GM20000 (cell line): ENCODE data around the gene IFNA8.
"Not testable (repeated sequence)": the region's sequence is repeated elsewhere in the genome, so short reads cannot be mapped to it uniquely, and the experiment has no call there.

Experiments used
- DNase-seq: peaks from one replicate; pipeline ENCODE4 v3.0.0; 2012; ENCODE audit warnings: low spot score
- TF ChIP-seq, protein P1 (sequence below): IDR thresholded peaks from 2 replicates; pipeline ENCODE4 v1.5.1; 2012; ENCODE audit warnings: mild to moderate bottlenecking, control low read depth; ENCODE audit errors: extremely low read depth, missing control alignments

IFNA8 gene

DNA sequence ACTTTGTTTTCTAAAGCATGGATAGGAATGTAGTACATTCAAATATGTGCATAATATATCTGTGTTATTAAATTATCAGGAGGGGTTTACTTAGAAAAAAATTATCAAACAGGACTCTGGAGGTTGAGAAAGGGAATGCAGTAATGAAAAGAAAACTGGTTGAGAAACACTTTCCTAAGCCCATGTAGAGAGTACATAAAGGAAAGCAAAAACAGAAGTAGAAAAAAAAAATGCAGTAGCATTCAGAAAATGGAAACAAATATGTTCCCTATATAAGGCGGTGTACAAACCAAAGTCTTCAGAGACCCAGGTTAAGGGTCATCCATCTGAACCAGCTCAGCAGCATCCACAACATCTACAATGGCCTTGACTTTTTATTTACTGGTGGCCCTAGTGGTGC lies at the start of gene IFNA8:
IFNA8 (plus strand) TSS at position 301 of the 400 bp plus-strand sequence; CDS start at position 361, 60 bp downstream.
- TF ChIP-seq, protein P1, sequence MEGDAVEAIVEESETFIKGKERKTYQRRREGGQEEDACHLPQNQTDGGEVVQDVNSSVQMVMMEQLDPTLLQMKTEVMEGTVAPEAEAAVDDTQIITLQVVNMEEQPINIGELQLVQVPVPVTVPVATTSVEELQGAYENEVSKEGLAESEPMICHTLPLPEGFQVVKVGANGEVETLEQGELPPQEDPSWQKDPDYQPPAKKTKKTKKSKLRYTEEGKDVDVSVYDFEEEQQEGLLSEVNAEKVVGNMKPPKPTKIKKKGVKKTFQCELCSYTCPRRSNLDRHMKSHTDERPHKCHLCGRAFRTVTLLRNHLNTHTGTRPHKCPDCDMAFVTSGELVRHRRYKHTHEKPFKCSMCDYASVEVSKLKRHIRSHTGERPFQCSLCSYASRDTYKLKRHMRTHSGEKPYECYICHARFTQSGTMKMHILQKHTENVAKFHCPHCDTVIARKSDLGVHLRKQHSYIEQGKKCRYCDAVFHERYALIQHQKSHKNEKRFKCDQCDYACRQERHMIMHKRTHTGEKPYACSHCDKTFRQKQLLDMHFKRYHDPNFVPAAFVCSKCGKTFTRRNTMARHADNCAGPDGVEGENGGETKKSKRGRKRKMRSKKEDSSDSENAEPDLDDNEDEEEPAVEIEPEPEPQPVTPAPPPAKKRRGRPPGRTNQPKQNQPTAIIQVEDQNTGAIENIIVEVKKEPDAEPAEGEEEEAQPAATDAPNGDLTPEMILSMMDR, result no peak
- no peak for DNase-seq

DNA sequence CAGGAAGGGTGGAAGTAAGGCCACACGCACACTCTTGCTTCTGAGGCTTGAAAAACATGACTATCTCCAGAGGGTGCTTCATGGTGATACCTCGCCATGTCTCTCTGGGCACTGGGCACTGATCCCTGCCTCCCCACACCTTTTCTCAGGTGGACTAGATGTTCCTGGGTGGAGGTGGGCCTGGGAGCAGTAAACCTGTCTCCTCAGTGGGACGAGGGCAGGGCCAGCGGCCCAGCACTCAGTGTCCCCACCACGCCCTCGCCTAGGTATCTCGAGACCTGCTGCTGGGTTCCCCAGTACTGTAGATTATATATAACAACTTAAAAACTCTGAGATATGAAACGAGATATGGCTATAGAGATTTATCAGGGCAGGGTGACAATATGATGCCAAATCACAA lies 46.6 kb upstream of the IFNA8 start:
- no peak for DNase-seq
- TF ChIP-seq, protein P1, result no peak

DNA sequence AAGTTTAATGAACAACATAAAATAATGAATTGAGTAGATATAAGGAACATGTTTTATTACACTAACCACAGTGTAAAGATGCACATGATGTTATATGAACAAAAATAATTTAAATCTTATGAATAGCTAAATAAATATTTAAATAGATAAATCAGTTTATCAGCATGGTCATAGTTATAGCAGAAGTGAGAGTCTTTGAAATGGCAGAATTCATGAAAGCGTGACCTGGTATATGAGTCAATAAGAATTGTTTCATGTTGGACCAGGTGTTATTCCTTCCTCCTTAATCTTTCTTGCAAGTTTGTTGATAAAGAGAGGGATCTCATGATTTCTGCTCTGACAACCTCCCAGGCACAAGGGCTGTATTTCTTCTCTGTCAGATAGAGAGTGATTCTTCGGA lies 41.7 kb upstream of the IFNA8 start:
- DNase-seq, result not testable (repeated sequence)

DNA sequence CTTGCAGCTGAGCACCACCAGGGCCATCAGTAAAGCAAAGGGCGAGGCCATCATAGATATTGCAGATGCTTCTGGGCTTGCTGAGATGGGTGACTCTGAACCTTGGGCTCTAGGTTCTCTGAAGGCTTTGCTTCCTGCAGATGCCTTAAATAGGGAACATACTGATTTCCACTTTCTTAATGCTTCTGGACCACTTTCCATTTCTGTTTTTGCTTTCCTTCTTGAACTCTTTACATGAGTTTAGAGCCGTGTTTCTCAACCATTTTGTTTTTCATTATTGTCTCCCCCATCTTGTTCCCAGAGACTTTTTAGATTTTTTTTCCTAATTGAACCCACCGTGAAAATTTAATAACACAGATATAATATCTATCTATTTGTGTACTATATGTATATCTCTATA lies 41.0 kb upstream of the IFNA8 start, which contains the start of gene IFNA13:
IFNA13 (minus strand) TSS at position 101 of the 400 bp plus-strand sequence; CDS start at position 54, 47 bp downstream.
- TF ChIP-seq, protein P1, result no peak
- no peak for DNase-seq

DNA sequence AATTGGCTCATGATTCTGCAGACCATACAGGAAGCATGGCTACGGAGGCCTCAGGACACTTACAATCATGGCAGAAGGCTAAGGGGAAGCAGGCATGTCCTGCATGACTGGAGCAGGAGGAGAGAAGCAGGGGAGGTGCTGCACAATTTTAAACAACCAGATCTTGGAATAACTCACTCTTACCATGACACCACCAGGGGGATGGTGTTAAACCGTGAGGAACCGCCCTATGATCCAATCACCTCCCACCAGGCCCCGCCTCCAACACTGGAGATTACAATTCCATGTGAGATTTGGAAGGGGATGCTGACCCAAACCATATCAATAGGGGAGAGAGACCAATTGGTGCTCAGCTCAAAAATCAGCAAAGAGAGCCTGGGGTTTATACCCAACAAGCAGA lies 37.5 kb upstream of the IFNA8 start:
- DNase-seq, result not testable (repeated sequence)

DNA sequence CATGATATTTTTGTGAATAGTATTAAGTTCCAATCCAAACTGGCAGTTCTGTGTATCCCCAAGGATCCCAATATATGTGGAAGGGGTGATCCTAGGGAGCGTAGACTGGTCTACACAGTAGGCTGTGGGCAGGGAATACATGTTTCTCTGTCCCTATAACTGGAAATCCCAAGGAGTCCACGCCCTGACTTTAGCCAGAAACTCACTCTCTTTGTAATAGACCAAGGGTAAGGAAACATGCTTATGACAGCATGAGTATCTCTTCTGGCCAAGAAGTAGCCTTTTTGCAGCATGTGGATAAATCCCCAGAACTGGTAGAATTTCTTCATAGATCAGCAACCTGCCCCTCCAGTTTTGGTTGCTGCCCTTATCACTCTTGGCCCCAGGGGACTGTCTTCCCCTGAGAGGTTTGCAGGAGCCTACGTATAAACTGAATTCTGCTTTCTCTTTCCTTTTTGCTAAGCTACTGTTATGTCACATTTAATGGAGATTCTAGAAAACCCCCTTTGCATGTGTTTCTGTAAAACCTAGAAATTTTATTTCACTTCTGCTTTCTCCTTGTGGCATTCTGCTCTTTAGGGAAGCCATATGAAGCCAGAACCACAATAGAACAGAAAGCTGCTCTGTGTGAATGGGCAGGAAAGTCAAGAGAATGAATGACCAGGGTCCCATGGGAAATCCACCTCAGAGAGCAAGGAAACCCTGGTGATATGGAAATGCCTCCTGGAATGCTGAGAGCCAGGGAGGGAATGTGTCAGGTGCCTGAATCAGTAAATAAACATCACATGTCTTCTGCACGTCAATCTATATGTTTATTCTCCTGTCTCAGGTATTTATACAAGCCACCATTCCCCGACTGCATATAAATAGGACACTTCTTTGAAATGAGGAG lies 27.2 kb upstream of the IFNA8 start:
- TF ChIP-seq, protein P1, result no peak
- DNase-seq, result peak; percentile 70

DNA sequence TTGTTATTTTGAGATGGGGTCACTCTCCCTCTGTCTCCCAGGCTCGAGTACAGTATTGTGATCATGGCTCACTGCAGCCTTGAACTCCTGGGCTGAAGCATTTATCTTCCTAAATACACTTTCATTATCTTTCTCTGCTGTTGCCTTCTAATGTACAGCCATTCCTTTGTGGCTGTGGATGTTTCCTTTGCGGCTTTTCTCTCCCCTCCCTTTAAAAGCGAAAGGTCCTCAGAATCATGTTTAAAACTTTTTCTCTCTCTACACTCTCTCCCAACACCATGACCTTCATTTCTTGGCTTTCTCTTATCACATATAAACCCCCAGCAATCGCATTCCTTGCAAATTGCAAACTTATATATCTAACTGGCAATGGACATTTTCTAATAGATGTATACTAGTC lies 25.3 kb upstream of the IFNA8 start:
- TF ChIP-seq, protein P1, result no peak
- no peak for DNase-seq

DNA sequence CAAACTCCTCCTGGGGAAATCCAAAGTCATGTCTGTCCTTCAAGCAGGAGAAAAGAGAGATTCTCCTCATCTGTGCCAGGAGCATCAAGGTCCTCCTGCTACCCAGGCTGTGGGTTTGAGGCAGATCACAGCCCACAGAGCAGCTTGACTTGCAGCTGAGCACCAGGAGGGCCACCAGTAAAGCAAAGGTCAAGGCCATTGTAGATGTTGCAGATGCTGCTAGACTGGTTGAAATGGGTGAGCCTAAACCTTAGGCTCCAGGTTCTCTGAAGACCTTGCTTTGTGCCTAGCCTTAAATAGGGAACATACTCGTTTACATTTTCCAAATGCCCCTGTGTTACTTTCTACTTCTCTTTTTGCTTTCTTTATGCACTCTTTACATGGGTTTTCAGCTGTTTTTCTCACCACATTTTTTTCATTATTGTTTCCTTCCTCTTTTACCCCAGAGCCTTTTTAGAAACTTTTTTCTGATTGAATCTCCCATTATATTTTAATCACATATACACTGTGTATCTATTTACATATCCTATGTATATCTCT lies 23.7 kb upstream of the IFNA8 start, which contains the start of gene IFNA2:
IFNA2 (minus strand) TSS at position 268 of the 540 bp plus-strand sequence; CDS start at position 199, 69 bp downstream.
- TF ChIP-seq, protein P1, result no peak
- DNase-seq, result no peak
